Common myeloid progenitor, CD34-positive (primary cell): ENCODE results near the gene NUDT22.
"Not testable (repeated sequence)": the region's sequence is repeated elsewhere in the genome, so short reads cannot be mapped to it uniquely, and the experiment has no call there.

Experiments used
- CTCF ChIA-PET: fragments of 350-600 bp; sonication (Branson Sonifier 250); formaldehyde crosslinking; loops from one replicate; lab custom pipeline; 2021; ENCODE audit warnings: antibody characterized with exemption; lab: Charles Lee
- POLR2A ChIA-PET: fragments of 350-600 bp; sonication (Branson Sonifier 250); formaldehyde crosslinking; loops from one replicate; lab custom pipeline; 2021; ENCODE audit warnings: antibody characterized with exemption; lab: Charles Lee
- DNase-seq, 3 donors: peaks; one replicate each; pipeline versions ENCODE4 v3.0.0 to v3.0.0-alpha.2; 2013
- H3K27ac ChIP-seq, 2 experiments: 1 replicate in 1 of 2; 2 replicates in 1 of 2; pipeline ENCODE4 v1.7.0; 2013; ENCODE audit warnings: inconsistent platforms in 2 of 2, low read length in 2 of 2, mild to moderate bottlenecking in 2 of 2, low read depth in 1 of 2, moderate library complexity in 1 of 2; ENCODE audit not compliant: severe bottlenecking in 2 of 2, insufficient read depth in 1 of 2, poor library complexity in 1 of 2
- H3K27me3 ChIP-seq, 5 experiments: replicated peaks in 2 of 5; 1 replicate in 3 of 5; 2 replicates in 2 of 5; pipeline versions ENCODE4 v1.6.1 to v1.7.0; 2013; ENCODE audit warnings: low read length in 4 of 5, mild to moderate bottlenecking in 2 of 5, moderate library complexity in 2 of 5, inconsistent platforms in 1 of 5; ENCODE audit not compliant: insufficient read depth in 5 of 5, control insufficient read depth in 4 of 5
- H3K36me3 ChIP-seq, 4 experiments: 1 replicate in 2 of 4; 2 replicates in 2 of 4; pipeline versions ENCODE4 v1.6.1 to v1.7.0; 2013; ENCODE audit warnings: low read length in 3 of 4, control low read depth in 1 of 4, mild to moderate bottlenecking in 1 of 4; ENCODE audit not compliant: control insufficient read depth in 4 of 4, insufficient read depth in 4 of 4
- H3K4me1 ChIP-seq, 4 experiments: 1 replicate in 3 of 4; 2 replicates in 1 of 4; pipeline versions ENCODE4 v1.6.1 to v1.7.1; 2013; ENCODE audit warnings: low read length in 3 of 4, mild to moderate bottlenecking in 3 of 4, control low read depth in 1 of 4, inconsistent platforms in 1 of 4, moderate library complexity in 1 of 4; ENCODE audit not compliant: control insufficient read depth in 4 of 4, insufficient read depth in 4 of 4; ENCODE audit errors: control extremely low read depth in 1 of 4
- H3K4me3 ChIP-seq, 7 experiments: 1 replicate in 4 of 7; 2 replicates in 3 of 7; pipeline versions ENCODE4 v1.5.1 to v1.7.0; 2013; ENCODE audit warnings: mild to moderate bottlenecking in 7 of 7, low read length in 6 of 7, moderate library complexity in 6 of 7, inconsistent platforms in 2 of 7, low read depth in 2 of 7, control low read depth in 1 of 7; ENCODE audit not compliant: insufficient read depth in 4 of 7, control insufficient read depth in 1 of 7; ENCODE audit errors: extremely low read depth in 1 of 7
- H3K9me3 ChIP-seq, 5 experiments: 1 replicate in 4 of 5; 2 replicates in 1 of 5; pipeline versions ENCODE4 v1.6.1 to v1.7.1; 2013; ENCODE audit warnings: low read length in 4 of 5, mild to moderate bottlenecking in 2 of 5, inconsistent platforms in 1 of 5, low read depth in 1 of 5, moderate library complexity in 1 of 5; ENCODE audit not compliant: control insufficient read depth in 4 of 5, insufficient read depth in 2 of 5; ENCODE audit errors: control extremely low read depth in 1 of 5
- WGBS: methylation state at CpG from one replicate; pipeline ENCODE4 v1.1.5; 2013; ENCODE audit not compliant: insufficient coverage; 5-methylcytosine and 5-hydroxymethylcytosine counted together

NUDT22 gene

GRCh38 chr11:64245797-64246620 is 19.9 kb downstream of the NUDT22 start:
- POLR2A ChIA-PET, result interaction anchor here (0.6 to 7.6 kb wide), 5 partner anchors 16 to 497 kb away, joined by 3 to 74 read pairs (median 3); partner anchors contain the start of genes DNAJC4, FERMT3, NUDT22 and TRPT1
- Histone ChIP-seq H3K36me3 (peaks cover 0 to 20% (median 12%) of the 10 kb centered on the region in 4 experiments), H3K27me3 (no peaks in the 10 kb centered on the region), H3K4me1 (peaks cover 2 to 76% (median 75%) of the 10 kb centered on the region in 4 experiments), H3K9me3 (no peaks in the 10 kb centered on the region), H3K4me3 (peak overlapping the region; percentile 52 to 98 (median 85)), H3K27ac (peak overlapping the region in 1 of 2 experiments; percentile 75)
- WGBS, result 0% methylated on average over 26 of the region's 46 CpGs
- CTCF ChIA-PET, result interaction anchor here (0.6 to 12.2 kb wide), 12 partner anchors 10 to 109 kb away, joined by 3 to 177 read pairs (median 4); partner anchors contain the start of genes FERMT3 and VEGFB
- peak; percentile 83 to 93 (median 89) for DNase-seq

GRCh38 chr11:64246621-64246870 is 20.5 kb downstream of the NUDT22 start:
- not testable (repeated sequence) for H3K27me3 ChIP-seq, H3K9me3 ChIP-seq, DNase-seq, H3K27ac ChIP-seq
- Histone ChIP-seq H3K4me3 (peak overlapping the region in 6 of 7 experiments; percentile 52 to 98 (median 86)), H3K4me1 (peaks cover 2 to 78% (median 76%) of the 10 kb centered on the region in 4 experiments), H3K36me3 (peaks cover 0 to 20% (median 12%) of the 10 kb centered on the region in 4 experiments)
- 6% methylated on average over 9 of the region's 43 CpGs for WGBS
- CTCF ChIA-PET, result interaction anchor here (1.4 to 12.2 kb wide), 5 partner anchors 14 to 106 kb away, joined by 3 to 177 read pairs (median 7); partner anchors contain the start of gene FERMT3
- POLR2A ChIA-PET, result interaction anchor here (1.4 to 7.6 kb wide), 2 partner anchors 39 to 40 kb away, joined by 3 to 74 read pairs; partner anchors contain the start of gene FERMT3

DNA sequence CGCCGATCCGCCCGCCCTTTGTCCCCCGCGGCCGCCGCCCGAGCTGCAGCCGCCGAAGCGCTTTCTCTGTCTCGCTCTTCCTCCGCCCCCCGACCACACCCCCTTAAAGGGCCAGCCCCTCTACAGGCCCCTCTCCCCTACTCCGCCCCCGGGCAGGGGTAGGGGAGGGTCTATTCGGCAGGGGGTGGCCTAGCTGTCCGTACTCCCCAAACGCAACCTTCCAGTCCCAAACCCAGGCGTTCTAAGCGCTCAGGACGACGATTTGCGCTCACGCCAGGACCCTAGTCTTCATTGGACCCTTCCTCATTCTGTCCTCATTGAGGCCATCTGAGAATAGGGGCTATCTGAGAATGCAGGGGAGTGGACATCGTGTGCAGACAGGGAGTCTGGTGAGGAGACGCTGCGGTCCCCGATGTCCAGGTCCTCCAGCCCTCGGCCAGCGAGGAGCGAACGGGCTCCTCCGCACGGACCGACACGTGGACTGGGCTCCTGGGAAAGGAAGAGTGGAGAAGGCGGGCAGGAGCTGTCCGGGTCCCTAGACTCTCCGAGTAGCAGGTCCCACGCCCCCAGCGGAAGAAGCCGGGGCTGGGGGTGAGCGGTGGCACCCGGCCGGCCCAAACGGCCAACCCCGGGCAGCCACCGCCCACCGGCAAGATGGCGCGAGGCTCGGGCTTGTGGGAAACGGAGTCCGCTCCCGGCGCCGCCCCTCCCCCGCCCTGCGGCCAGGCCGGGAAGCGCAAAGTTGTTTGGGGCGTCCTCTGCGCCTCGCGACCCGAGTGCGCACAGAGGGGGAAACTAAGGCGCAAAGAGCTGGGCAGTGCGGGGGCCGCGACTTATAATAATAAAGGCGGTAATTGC is 21.0 kb downstream of the NUDT22 start, which contains the start of gene PPP1R14B:
PPP1R14B (minus strand) TSS at position 73 of the 858 bp plus-strand sequence. CDS start 270 bp downstream, outside the sequence.
- no peaks in the 10 kb centered on the region for H3K9me3 ChIP-seq
- CTCF ChIA-PET, result interaction anchor here (1.4 to 12.2 kb wide), 5 partner anchors 10 to 106 kb away, joined by 3 to 177 read pairs (median 6); partner anchors contain the start of gene FERMT3
- no peaks in the 10 kb centered on the region for H3K27me3 ChIP-seq
- H3K27ac ChIP-seq, result peak within 1 kb of the TSS in 1 of 2 experiments; percentile 75
- peaks cover 2 to 79% (median 78%) of the 10 kb centered on the region in 4 experiments for H3K4me1 ChIP-seq
- POLR2A ChIA-PET, result interaction anchor here (1.0 to 7.6 kb wide), 3 partner anchors 38 to 41 kb away, joined by 3 to 74 read pairs (median 3); partner anchors contain the start of genes FERMT3 and GPR137
- peak within 1 kb of the TSS; percentile 52 to 98 (median 86) for H3K4me3 ChIP-seq
- peaks cover 0 to 20% (median 12%) of the 10 kb centered on the region in 4 experiments for H3K36me3 ChIP-seq
- WGBS, result 2% methylated on average over 43 of the region's 74 CpGs
- DNase-seq, result peak; percentile 73 to 87 (median 83)

- Histone ChIP-seq H3K36me3 (peaks cover 0 to 17% (median 12%) of the 10 kb centered on the region in 4 experiments), H3K27me3 (no peaks in the 10 kb centered on the region), H3K4me1 (peaks cover 0 to 79% (median 78%) of the 10 kb centered on the region in 4 experiments), H3K4me3 (peak overlapping the region in 6 of 7 experiments; percentile 50 to 98 (median 86)), H3K9me3 (no peaks in the 10 kb centered on the region), H3K27ac (no peak overlapping the region)
- POLR2A ChIA-PET, result interaction anchor here (1.0 kb wide), 1 partner anchor 37 kb away, joined by 3 read pairs; the partner anchor contains the start of gene GPR137
- CTCF ChIA-PET, result interaction anchor here (2.0 to 12.2 kb wide), 4 partner anchors 11 to 55 kb away, joined by 6 to 177 read pairs (median 72); partner anchors contain the start of genes CATSPERZ and FERMT3
- DNase-seq, result no peak
- 58% methylated on average over 27 of the region's 31 CpGs for WGBS
Measured at GRCh38 chr11:64247729-64248531, 21.9 kb downstream of the NUDT22 start.

- H3K27ac ChIP-seq, result no peak overlapping the region
Measured at GRCh38 chr11:64248578-64248977, 22.5 kb downstream of the NUDT22 start.

More at GRCh38 chr11:64248578-64248977, 22.5 kb downstream of the NUDT22 start:
- ChIA-PET POLR2A (no interaction called here), CTCF (interaction anchor here (1.2 to 12.2 kb wide), 5 partner anchors 12 to 54 kb away, joined by 3 to 177 read pairs (median 37); partner anchors contain the start of genes CATSPERZ and FERMT3)
- WGBS, result 93% methylated on average over 2 of the region's 7 CpGs
- DNase-seq, result no peak
- Histone ChIP-seq H3K36me3 (peaks cover 0 to 10% (median 7%) of the 10 kb centered on the region in 4 experiments), H3K4me3 (no peak overlapping the region), H3K27me3 (no peaks in the 10 kb centered on the region), H3K4me1 (peaks cover 0 to 74% (median 72%) of the 10 kb centered on the region in 4 experiments), H3K9me3 (no peaks in the 10 kb centered on the region)
